ENCODE results near the gene HIGD1A. TPM values are rescaled to one million over a fixed set of nuclear protein-coding genes. Genes with fewer than 3 reads are reported as not detected.
"Not testable (repeated sequence)": the region's sequence is repeated elsewhere in the genome, so short reads cannot be mapped to it uniquely, and the experiment has no call there.

Gene HIGD1A
- total RNA-seq, 1 donor from 2014 or later, result 71.4 TPM

- peak; percentile 66 for ATAC-seq
- intact Hi-C loops (cut with DNase I), result loop anchor here (10.0 kb wide), 1 partner anchor 54 kb away; no protein-coding TSS in a partner anchor
- DNase-seq (ENCODE audit: low spot score), result no peak
Observed at GRCh38 chr3:42830437-42831320, 26.4 kb upstream of the HIGD1A start.

GRCh38 chr3:42829628-42830436, 25.5 kb upstream of the HIGD1A start:
- ATAC-seq (no peak), DNase-seq (ENCODE audit: low spot score) (no peak)
- intact Hi-C loops (cut with DNase I), result loop anchor here (10.0 kb wide), 1 partner anchor 55 kb away; no protein-coding TSS in a partner anchor

DNA sequence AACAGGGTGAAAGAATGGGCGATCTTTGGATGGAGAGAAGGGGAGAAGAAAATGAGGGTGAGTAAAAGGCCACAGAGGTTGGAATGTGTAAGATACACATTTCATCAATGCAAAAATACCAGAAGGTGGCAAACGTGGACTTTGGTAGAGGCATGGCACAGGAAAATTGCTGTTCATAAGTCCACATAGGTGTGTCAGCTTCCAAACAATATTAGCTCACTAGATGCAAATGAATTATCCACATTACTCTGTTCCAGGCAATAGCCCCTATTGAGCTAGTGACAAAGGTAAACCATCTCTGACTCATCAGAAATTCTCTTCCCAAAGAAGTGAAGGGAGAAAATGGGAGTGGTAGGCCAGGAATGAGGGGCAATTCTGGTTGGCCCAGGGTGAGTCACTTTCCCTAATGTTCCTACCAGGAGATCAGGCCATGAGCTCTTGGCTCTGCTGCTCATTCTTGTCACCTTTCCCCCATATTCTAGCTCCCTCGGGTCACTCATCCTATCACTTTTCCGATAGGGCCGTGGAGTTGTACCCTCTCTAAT, 24.9 kb upstream of the HIGD1A start:
- ATAC-seq, result no peak
- no peak for DNase-seq (ENCODE audit: low spot score)
- intact Hi-C loops (cut with DNase I), result no loop called here

DNA sequence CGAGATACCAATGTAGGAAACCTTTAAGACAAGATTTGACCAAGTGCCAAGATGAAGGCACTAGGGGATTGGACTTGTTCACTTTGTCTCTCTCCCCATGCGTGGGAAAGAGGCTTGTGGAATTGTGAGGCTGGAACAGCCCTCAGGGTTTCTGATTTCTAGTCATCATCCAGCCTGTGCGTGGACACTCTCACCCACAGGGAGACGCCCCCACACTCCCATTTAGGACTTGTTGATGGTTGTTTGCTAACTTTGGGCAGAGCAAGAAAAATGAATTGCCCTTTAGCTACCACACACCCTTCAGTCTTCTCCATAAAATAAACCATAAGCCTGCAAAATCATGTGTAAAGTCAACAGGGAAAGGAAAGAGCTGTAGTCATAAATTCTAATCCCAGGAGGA, 23.4 kb upstream of the HIGD1A start:
- intact Hi-C loops (cut with DNase I), result no loop called here
- DNase-seq (ENCODE audit: low spot score) (no peak), ATAC-seq (no peak)

- intact Hi-C loops (cut with DNase I), result no loop called here
Observed at GRCh38 chr3:42827023-42827422, 22.7 kb upstream of the HIGD1A start.

DNA sequence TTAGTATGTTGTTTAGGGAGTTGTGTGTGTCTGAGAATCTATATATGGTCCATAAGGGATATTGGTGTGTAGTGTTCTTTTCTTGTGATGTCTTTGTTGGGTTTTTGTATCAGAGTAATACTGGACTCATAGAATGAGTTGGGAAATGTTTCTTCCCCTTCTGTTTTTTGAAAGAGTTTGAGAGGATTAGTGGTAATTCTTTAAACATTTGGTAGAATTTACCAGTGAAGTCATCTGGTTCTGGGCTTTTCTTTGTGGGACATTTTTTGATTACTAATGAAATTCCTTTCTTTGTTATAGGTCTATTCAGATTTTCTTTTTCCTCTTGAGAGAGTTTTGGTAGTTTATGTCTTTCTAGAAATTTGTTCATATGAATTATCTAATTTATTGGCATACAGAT, 21.9 kb upstream of the HIGD1A start:
- DNase-seq (ENCODE audit: low spot score), result no peak
- intact Hi-C loops (cut with DNase I), result no loop called here
- no peak for ATAC-seq

More at GRCh38 chr3:42827023-42827422, 22.7 kb upstream of the HIGD1A start:
- DNase-seq (ENCODE audit: low spot score) (no peak), ATAC-seq (no peak)

GRCh38 chr3:42823351-42823750, 19.1 kb upstream of the HIGD1A start:
- DNase-seq (ENCODE audit: low spot score), result no peak
- intact Hi-C loops (cut with DNase I), result no loop called here
- ATAC-seq, result no peak

GRCh38 chr3:42822828-42823227, 18.5 kb upstream of the HIGD1A start:
- intact Hi-C loops (cut with DNase I), result no loop called here

DNA sequence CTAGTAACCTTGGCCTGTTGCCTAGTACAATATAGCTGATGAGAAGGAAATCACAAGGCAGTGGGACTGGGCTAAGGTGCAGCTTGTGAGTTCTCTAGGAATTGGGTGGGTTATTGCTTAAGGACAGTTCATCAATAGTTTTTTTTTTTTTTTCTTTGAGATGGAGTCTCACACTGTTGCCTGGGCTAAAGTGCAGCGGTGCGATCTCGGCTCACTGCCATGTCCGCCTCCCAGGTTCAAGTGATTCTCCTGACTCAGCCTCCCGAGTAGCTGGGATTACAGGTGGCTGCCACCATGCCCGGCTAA, 16.4 kb upstream of the HIGD1A start:
- ATAC-seq (no peak), DNase-seq (ENCODE audit: low spot score) (no peak)
- intact Hi-C loops (cut with DNase I), result no loop called here

More at GRCh38 chr3:42822828-42823227, 18.5 kb upstream of the HIGD1A start:
- ATAC-seq, result no peak
- DNase-seq (ENCODE audit: low spot score), result no peak

GRCh38 chr3:42819351-42819965, 15.2 kb upstream of the HIGD1A start:
- DNase-seq (ENCODE audit: low spot score) (no peak), ATAC-seq (no peak)
- intact Hi-C loops (cut with DNase I), result no loop called here

DNA sequence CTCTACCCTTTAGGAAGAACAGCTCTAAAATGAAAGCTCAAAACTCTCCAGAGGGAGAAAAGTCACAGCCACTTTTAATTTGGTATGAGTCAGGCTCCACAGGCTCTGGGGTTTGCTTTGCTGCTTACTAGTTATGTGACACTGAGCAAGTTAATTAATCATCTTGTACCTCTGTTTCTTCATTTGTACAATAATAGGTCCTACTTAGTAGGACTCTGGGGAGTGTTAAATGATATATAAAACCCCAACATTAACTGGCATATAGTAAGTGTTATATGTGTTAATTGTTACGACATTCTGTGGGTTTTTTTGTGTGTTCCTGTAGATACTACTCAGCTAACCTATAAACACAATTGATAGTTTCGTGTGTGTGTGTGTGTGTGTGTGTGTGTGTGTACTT, 11.5 kb upstream of the HIGD1A start:
- intact Hi-C loops (cut with DNase I), result no loop called here
- ATAC-seq, result no peak

DNA sequence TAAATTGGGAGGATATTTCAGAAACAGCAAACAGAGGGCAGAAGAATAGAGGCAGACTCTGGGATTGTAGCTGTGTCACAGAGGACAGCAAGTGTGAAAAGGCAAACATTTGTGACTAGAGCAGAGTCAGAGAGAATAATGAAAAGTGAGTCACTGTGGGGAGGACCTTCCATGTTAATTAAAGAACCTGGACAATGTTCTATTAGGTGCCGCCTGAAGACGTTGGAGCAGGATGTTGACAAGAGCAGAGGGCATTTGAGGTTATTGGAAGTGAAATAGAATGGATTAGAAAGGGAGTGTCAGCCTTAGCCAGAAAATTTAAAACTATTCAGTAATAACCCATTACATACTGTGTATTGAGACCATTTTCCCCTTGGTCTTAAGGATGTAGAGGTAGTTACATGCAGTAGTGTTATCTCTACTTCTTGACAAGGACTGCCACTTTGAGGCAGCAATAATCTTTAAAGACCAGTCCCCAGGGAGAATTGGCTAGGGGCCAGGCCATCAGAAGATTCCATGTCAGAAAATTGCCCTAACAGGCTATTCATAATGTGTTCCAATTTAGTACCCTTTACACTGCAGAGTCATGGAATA, 10.7 kb upstream of the HIGD1A start:
- ATAC-seq, result no peak
- intact Hi-C loops (cut with DNase I), result no loop called here

More for the DNA sequence above, 11.5 kb upstream of the HIGD1A start:
- no peak for DNase-seq (ENCODE audit: low spot score)

GRCh38 chr3:42814246-42814645, 10.0 kb upstream of the HIGD1A start:
- no peak for DNase-seq (ENCODE audit: low spot score)
- ATAC-seq, result no peak
- intact Hi-C loops (cut with DNase I), result no loop called here

More for the DNA sequence above, 10.7 kb upstream of the HIGD1A start:
- no peak for DNase-seq (ENCODE audit: low spot score)

DNA sequence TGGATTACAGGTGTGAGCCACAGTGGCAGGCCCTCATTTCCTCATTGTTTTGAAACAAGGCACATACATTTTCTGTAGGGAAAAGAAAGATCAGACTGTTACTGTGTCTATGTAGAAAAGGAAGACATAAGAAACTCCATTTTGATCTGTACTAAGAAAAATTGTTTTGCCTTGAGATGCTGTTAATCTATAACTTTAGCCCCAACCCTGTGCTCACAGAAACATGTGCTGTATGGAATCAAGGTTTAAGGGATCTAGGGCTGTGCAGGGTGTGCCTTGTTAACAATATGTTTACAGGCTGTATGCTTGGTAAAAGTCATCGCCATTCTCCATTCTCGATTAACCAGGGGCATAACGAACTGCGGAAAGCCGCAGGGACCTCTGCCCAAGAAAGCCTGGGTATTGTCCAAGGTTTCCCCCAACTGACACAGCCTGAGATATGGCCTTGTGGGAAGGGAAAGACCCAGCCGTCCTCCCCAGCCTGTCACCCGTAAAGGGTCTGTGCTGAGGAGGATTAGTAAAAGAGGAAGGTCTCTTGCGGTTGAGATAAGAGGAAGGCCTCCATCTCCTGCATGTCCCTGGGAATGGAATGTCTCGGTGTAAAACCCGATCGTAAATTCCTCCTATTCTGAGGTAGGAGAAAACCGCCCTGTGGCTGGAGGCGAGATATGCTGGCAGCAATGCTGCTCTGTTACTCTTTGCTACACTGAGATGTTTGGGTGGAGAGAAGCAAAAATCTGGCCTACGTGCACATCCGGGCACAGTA, 7.0 kb upstream of the HIGD1A start:
- intact Hi-C loops (cut with DNase I); DNase-seq (ENCODE audit: low spot score); ATAC-seq: not testable (repeated sequence)

GRCh38 chr3:42810706-42811105, 6.4 kb upstream of the HIGD1A start:
- intact Hi-C loops (cut with DNase I); DNase-seq (ENCODE audit: low spot score); ATAC-seq: not testable (repeated sequence)

DNA sequence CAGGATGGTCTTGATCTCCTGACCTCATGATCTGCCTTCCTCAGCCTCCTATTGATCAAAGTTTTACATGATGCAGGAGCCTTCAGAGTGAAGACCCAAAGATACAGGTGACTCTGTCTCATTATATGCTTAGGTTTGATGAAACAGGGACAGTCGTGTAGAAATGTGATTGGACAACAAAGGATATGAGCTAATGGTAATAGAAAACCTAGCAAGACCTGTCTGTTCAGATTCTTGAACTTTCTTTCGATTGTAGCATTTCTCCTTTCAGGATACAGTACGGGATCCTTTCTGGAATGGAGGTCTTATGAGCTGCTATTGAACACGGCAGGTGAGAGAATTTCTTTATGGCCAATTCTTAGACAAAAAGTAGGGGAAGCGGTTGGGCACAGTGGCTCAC, 4.9 kb upstream of the HIGD1A start, which contains the start of gene ACKR2:
TSS of gene ACKR2 (plus strand) at position 244 of the 400 bp plus-strand sequence. CDS start 55,058 bp downstream, outside the sequence.
- DNase-seq (ENCODE audit: low spot score) (no peak), ATAC-seq (no peak)
- intact Hi-C loops (cut with DNase I), result no loop called here

DNA sequence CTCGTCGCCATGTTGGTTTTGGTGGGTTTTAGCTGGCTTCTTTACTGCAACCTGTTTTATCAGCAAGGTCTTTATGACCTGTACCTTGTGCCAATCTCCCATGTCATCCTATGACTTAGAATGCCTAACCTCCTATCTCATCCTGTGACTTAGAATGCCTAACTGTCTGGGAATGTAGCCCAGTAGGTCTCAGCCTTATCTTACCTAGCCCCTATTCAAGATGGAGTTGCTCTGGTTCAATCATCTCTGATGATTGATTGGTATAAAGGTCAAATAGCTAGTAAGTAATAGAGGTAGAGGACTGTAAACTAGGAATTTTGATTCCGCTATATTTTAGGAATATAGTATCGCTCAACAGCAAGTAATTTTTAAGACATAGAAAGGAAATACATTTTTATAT, 3.6 kb upstream of the HIGD1A start:
- intact Hi-C loops (cut with DNase I), result no loop called here

More for the DNA sequence above, 3.6 kb upstream of the HIGD1A start:
- DNase-seq (ENCODE audit: low spot score) (no peak), ATAC-seq (no peak)
